K562 (cell line): ENCODE results near the gene EEF1A2. TPM values are rescaled to one million over a fixed set of nuclear protein-coding genes. Genes with fewer than 3 reads are reported as not detected.

Experiments
- ADNP ChIP-seq: fragments of 200-800 bp; sonication (Bioruptor generic); IDR thresholded peaks from 2 replicates; pipeline ENCODE4 v1.6.1; 2016; ENCODE audit warnings: missing genetic modification characterization, missing compliant biosample characterization
- NFIC ChIP-seq: fragments of 450-650 bp; IDR thresholded peaks from 2 replicates; pipeline ENCODE4 v1.6.1; 2017; ENCODE audit warnings: mild to moderate bottlenecking, inconsistent platforms
- PHB ChIP-seq: fragments of 250-450 bp; sonication (Bioruptor Pico); IDR thresholded peaks from 2 replicates; pipeline ENCODE4 v1.5.0; 2021
- SIRT6 ChIP-seq: IDR thresholded peaks from one replicate; pipeline ENCODE4 v1.6.1; 2012; ENCODE audit warnings: low read depth, mild to moderate bottlenecking, control low read depth, inconsistent platforms, low read length, moderate library complexity
- ZFP36 ChIP-seq: fragments of 150-350 bp; IDR thresholded peaks from 2 replicates; pipeline ENCODE4 v1.6.1; 2018; ENCODE audit warnings: low read length, low read depth; ENCODE audit not compliant: partially characterized antibody
- ZNF431 ChIP-seq: sonication (generic); formaldehyde crosslinking; IDR thresholded peaks from 2 replicates; pipeline ENCODE4 v1.8.0; 2022; ENCODE audit warnings: mild to moderate bottlenecking, missing genetic modification reagents
- polyA plus RNA-seq, 8 experiments: library from polyadenylated mRNA; depleted of rRNA in 4 of 8; stranded (reverse) in 5 of 8; unstranded in 3 of 8; fragments of >200 nt; fragmentation: Nextera tagmentation in 2 of 8; fragmentation: Illumina TruSeq in 1 of 8; extraction: Ambion mirVana in 2 of 8; extraction: Trizol in 1 of 8; gene quantifications; 2 replicates each; pipeline versions ENCODE4 v1.2.1 to v1.2.3, GENCODE V29; 2011 to 2014; ENCODE audit warnings: inconsistent platforms in 1 of 8, missing spikeins in 1 of 8
- total RNA-seq, 7 experiments: library from RNA; depleted of rRNA in 6 of 7; stranded (reverse); fragments of >200 nt in 6 of 7; fragmentation: Illumina TruSeq in 2 of 7; extraction: Trizol in 2 of 7; gene quantifications; 2 replicates each; pipeline versions ENCODE4 v1.2.1 to v1.2.3, GENCODE V29; 2011 to 2021; ENCODE audit warnings: low replicate concordance in 1 of 7
- TF ChIP-seq, protein P1 (sequence below), 2 experiments: fragments of 450-650 bp; formaldehyde crosslinking in 1 of 2; IDR thresholded peaks; 2 replicates each; pipeline versions ENCODE4 v1.4.0 to v1.6.1; 2014 to 2020; ENCODE audit warnings: mild to moderate bottlenecking in 2 of 2, borderline replicate concordance in 1 of 2, low read depth in 1 of 2
- TF ChIP-seq, protein P2 (sequence below): fragments of 250-450 bp; sonication (Bioruptor Pico); IDR thresholded peaks from 2 replicates; pipeline ENCODE4 v1.4.0; 2020; ENCODE audit warnings: mild to moderate bottlenecking, moderate library complexity
- TF ChIP-seq, protein P3 (sequence below), 2 experiments: fragments of 450-650 bp; IDR thresholded peaks; 2 replicates each; pipeline ENCODE4 v1.6.1; 2016
- TF ChIP-seq, protein P4 (sequence below): fragments of 450-650 bp; IDR thresholded peaks from 2 replicates; pipeline ENCODE4 v1.6.1; 2016; ENCODE audit warnings: borderline replicate concordance

Gene EEF1A2
- total and polyA plus RNA-seq, 9 of the 15 experiments (the other 6 are each of a cell fraction or from before 2014, with no cell fraction given): 0.04 to 29.6 (median 11.5) TPM

DNA sequence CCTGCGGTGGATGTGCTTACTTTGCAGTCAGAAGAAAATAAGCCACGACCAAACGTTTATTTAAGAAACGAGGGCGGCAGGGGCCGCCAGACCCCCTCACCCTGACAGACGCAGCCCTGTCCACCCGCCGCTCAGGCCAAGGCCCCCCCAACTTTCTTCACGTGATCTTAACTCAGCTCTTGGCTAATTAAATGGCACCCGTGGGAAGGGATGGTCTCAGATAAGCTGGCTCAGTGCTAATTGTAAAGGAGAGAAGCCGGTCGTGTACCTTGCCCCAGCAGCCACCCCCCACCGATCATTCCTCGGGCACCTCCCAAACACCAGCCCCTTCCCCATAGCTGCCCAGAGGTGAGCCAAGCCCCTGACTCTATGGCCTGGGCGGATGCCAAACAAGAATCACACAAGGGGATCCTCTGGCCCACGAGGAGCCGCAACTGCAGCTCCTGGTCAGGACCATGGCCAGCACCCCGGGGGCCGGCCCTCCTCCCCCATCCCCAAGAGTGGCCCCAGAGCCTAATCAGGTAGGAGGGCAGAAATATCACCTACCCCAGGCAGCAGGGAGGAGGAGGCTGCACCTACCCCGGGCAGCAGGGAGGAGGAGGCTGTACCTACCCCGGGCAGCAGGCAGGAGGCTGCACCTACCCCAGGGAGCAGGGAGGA lies 37.6 kb downstream of the EEF1A2 start (continued):
- TF ChIP-seq, protein P1, sequence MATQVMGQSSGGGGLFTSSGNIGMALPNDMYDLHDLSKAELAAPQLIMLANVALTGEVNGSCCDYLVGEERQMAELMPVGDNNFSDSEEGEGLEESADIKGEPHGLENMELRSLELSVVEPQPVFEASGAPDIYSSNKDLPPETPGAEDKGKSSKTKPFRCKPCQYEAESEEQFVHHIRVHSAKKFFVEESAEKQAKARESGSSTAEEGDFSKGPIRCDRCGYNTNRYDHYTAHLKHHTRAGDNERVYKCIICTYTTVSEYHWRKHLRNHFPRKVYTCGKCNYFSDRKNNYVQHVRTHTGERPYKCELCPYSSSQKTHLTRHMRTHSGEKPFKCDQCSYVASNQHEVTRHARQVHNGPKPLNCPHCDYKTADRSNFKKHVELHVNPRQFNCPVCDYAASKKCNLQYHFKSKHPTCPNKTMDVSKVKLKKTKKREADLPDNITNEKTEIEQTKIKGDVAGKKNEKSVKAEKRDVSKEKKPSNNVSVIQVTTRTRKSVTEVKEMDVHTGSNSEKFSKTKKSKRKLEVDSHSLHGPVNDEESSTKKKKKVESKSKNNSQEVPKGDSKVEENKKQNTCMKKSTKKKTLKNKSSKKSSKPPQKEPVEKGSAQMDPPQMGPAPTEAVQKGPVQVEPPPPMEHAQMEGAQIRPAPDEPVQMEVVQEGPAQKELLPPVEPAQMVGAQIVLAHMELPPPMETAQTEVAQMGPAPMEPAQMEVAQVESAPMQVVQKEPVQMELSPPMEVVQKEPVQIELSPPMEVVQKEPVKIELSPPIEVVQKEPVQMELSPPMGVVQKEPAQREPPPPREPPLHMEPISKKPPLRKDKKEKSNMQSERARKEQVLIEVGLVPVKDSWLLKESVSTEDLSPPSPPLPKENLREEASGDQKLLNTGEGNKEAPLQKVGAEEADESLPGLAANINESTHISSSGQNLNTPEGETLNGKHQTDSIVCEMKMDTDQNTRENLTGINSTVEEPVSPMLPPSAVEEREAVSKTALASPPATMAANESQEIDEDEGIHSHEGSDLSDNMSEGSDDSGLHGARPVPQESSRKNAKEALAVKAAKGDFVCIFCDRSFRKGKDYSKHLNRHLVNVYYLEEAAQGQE (IDR thresholded peaks at IDR 0.05; ENCODE audit: borderline replicate concordance): peak; percentile 98
- TF ChIP-seq, protein P1 (CRISPR knock-in tag; IDR thresholded peaks at IDR 0.05; ENCODE audit: low read depth): peak; percentile 95
- TF ChIP-seq ZFP36 (no peak), ZNF431 (CRISPR knock-in tag) (no peak), ADNP (tag) (no peak), SIRT6 (no peak), NFIC (peak; percentile 21; the same call in 1 of the 2 replicates), PHB (CRISPR knock-in tag) (no peak)
- TF ChIP-seq, protein P2, sequence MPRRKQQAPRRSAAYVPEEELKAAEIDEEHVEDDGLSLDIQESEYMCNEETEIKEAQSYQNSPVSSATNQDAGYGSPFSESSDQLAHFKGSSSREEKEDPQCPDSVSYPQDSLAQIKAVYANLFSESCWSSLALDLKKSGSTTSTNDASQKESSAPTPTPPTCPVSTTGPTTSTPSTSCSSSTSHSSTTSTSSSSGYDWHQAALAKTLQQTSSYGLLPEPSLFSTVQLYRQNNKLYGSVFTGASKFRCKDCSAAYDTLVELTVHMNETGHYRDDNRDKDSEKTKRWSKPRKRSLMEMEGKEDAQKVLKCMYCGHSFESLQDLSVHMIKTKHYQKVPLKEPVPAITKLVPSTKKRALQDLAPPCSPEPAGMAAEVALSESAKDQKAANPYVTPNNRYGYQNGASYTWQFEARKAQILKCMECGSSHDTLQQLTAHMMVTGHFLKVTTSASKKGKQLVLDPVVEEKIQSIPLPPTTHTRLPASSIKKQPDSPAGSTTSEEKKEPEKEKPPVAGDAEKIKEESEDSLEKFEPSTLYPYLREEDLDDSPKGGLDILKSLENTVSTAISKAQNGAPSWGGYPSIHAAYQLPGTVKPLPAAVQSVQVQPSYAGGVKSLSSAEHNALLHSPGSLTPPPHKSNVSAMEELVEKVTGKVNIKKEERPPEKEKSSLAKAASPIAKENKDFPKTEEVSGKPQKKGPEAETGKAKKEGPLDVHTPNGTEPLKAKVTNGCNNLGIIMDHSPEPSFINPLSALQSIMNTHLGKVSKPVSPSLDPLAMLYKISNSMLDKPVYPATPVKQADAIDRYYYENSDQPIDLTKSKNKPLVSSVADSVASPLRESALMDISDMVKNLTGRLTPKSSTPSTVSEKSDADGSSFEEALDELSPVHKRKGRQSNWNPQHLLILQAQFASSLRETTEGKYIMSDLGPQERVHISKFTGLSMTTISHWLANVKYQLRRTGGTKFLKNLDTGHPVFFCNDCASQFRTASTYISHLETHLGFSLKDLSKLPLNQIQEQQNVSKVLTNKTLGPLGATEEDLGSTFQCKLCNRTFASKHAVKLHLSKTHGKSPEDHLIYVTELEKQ: no peak
- TF ChIP-seq, protein P3, sequence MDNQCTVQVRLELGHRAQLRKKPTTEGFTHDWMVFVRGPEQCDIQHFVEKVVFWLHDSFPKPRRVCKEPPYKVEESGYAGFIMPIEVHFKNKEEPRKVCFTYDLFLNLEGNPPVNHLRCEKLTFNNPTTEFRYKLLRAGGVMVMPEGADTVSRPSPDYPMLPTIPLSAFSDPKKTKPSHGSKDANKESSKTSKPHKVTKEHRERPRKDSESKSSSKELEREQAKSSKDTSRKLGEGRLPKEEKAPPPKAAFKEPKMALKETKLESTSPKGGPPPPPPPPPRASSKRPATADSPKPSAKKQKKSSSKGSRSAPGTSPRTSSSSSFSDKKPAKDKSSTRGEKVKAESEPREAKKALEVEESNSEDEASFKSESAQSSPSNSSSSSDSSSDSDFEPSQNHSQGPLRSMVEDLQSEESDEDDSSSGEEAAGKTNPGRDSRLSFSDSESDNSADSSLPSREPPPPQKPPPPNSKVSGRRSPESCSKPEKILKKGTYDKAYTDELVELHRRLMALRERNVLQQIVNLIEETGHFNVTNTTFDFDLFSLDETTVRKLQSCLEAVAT (IDR thresholded peaks at IDR 0.05): no peak
- TF ChIP-seq, protein P4, sequence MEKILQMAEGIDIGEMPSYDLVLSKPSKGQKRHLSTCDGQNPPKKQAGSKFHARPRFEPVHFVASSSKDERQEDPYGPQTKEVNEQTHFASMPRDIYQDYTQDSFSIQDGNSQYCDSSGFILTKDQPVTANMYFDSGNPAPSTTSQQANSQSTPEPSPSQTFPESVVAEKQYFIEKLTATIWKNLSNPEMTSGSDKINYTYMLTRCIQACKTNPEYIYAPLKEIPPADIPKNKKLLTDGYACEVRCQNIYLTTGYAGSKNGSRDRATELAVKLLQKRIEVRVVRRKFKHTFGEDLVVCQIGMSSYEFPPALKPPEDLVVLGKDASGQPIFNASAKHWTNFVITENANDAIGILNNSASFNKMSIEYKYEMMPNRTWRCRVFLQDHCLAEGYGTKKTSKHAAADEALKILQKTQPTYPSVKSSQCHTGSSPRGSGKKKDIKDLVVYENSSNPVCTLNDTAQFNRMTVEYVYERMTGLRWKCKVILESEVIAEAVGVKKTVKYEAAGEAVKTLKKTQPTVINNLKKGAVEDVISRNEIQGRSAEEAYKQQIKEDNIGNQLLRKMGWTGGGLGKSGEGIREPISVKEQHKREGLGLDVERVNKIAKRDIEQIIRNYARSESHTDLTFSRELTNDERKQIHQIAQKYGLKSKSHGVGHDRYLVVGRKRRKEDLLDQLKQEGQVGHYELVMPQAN: no peak
